GM19023 (cell line): ENCODE results near the gene FOCAD.

ENCODE experiments used
- ATAC-seq: cut with Tn5 transposase; IDR thresholded peaks from one replicate; pipeline ENCODE4 v1.9.1; 2021; ENCODE audit warnings: mild to moderate bottlenecking, moderate library complexity; ENCODE audit not compliant: unreplicated experiment

Gene FOCAD

GRCh38 chr9:20728493-20729220 lies 44.6 kb downstream of the FOCAD start:
- ATAC-seq: no peak

GRCh38 chr9:20729523-20729922 lies 45.5 kb downstream of the FOCAD start:
- no peak for ATAC-seq

GRCh38 chr9:20732118-20732517 lies 48.1 kb downstream of the FOCAD start:
- ATAC-seq: no peak

- no peak for ATAC-seq
Observed at GRCh38 chr9:20734275-20734674, 50.2 kb downstream of the FOCAD start.

GRCh38 chr9:20740304-20740703 lies 56.2 kb downstream of the FOCAD start:
- no peak for ATAC-seq

GRCh38 chr9:20740929-20741582 lies 57.0 kb downstream of the FOCAD start:
- no peak for ATAC-seq

GRCh38 chr9:20742833-20743232 lies 58.8 kb downstream of the FOCAD start:
- no peak for ATAC-seq

- no peak for ATAC-seq
Observed at GRCh38 chr9:20744036-20744630, 60.1 kb downstream of the FOCAD start.

GRCh38 chr9:20746967-20747366 lies 62.9 kb downstream of the FOCAD start:
- no peak for ATAC-seq

GRCh38 chr9:20749496-20750198 lies 65.6 kb downstream of the FOCAD start:
- ATAC-seq: no peak

- ATAC-seq: no peak
Observed at GRCh38 chr9:20753761-20754160, 69.7 kb downstream of the FOCAD start.

GRCh38 chr9:20754556-20754955 lies 70.5 kb downstream of the FOCAD start:
- no peak for ATAC-seq

- ATAC-seq: no peak
Observed at GRCh38 chr9:20760246-20760891, 76.3 kb downstream of the FOCAD start.

- no peak for ATAC-seq
Observed at GRCh38 chr9:20770947-20771346, 86.9 kb downstream of the FOCAD start.

GRCh38 chr9:20771729-20772128 lies 87.7 kb downstream of the FOCAD start:
- no peak for ATAC-seq

GRCh38 chr9:20775683-20776082 lies 91.6 kb downstream of the FOCAD start:
- no peak for ATAC-seq

GRCh38 chr9:20781092-20781491 lies 97.0 kb downstream of the FOCAD start:
- no peak for ATAC-seq

GRCh38 chr9:20782289-20782688 lies 98.2 kb downstream of the FOCAD start:
- ATAC-seq: no peak

- ATAC-seq: no peak
Observed at GRCh38 chr9:20783057-20784038, 99.3 kb downstream of the FOCAD start.

- ATAC-seq: no peak
Observed at GRCh38 chr9:20784196-20784595, 100.1 kb downstream of the FOCAD start.
